Measurements from ENCODE around the gene TNFRSF8. TPM values are rescaled to one million over a fixed set of nuclear protein-coding genes. Genes with fewer than 3 reads are reported as not detected.

TNFRSF8 gene
- polyA plus RNA-seq, 1 donor: 0.34 TPM

GRCh38 chr1:12176298-12177118, 113.4 kb downstream of the TNFRSF8 start:
- DNase-seq: no peak

DNA sequence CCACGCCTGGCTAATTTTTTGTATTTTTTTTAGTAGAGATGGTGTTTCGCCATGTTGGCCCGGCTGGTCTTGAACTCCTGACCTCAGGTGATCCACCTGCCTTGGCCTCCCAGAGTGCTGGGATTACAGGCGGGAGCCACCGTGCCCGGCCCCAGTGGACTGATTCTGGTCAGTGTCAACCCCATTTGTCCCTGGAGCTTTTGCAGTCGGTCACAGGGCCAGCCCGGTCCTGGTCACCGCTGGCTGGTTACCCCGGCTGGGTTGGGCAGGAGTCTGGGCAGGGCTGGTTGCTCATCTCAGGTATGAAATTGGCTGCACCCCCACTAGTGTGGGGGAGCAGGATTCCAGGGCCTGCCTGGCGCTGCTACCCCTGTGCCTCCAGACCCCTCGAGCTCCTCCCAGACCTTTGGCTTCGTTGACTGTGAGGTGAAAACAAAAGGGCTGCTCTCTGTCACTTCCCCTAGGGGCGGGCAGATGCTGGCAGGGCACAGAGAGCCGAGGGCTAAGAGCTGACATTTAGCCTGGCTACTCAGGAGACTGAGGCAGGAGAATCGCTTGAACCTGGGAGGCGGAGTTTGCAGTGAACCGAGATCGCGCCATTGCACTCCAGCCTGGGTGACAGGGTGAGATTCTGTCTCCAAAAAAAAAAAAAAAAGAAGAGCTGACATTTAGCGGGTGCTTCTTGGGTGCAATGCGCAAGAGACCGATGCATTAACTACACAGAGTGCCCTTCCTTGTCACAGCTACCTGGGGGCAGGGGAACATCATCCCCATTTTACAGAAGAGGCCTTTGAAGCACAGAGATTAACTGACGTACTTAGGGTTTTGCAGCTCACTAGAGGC, 114.3 kb downstream of the TNFRSF8 start:
- no peak for DNase-seq

DNA sequence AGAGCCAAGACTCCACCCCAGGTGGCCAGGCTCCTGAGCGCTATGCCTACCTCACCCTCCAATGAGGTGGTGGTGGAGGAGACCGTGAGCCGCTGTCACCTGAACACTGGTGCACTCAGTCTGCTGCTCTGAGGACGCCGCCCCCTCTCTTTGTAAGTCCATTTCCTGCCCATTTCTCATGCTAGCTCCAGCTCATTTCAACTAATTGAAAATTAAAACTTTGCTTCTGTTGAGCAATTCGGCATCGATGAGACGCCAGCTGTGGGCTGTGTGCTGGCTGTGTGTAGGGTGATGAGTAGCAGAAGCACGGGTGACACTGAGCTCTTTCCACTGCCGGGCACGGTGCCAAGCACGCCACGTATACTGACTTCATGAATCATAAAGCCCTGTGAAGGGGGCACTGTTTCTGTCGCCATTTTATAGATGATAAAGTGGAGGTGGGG, 114.9 kb downstream of the TNFRSF8 start:
- no peak for DNase-seq

DNA sequence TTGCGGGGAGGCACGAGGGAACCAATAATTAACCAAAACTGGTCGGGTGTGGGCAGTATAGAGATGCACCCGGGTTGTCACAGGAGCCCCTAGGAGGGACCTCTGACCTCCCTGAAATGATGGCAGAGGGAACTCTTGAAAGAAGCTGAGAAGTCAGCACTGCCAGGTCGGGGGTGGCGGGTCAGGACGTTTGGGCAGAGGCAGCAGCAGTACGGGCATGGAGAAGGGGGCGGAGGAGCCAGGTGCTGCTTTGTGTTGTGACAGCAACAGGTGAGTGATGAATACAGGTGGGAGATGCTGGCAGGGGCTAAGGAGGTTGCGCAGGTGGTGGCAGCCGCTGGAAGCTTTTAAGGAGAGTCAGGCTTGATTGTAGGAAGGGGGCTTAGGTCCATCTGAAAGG, 115.4 kb downstream of the TNFRSF8 start:
- no peak for DNase-seq

GRCh38 chr1:12179111-12179519, 116.0 kb downstream of the TNFRSF8 start:
- DNase-seq: no peak

DNA sequence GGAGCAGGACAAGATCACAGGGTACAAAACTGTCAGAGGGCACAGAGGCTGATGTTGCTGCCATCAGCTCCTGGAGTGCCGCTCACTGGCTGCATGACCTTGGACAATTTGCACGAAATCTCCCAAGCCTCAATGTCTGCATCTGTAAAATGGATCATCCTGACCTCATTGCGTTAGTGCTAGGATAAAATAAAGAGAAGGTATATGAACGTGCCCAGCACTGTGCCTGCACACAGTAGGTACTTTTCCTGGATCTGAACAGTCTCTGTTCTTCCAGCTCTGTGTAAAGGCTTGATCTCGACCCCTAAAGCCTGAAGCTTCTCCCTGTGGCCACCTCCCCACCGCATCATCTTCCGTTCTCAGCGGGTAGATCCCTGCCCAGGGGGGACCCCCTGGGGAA, 116.6 kb downstream of the TNFRSF8 start:
- no peak for DNase-seq

DNA sequence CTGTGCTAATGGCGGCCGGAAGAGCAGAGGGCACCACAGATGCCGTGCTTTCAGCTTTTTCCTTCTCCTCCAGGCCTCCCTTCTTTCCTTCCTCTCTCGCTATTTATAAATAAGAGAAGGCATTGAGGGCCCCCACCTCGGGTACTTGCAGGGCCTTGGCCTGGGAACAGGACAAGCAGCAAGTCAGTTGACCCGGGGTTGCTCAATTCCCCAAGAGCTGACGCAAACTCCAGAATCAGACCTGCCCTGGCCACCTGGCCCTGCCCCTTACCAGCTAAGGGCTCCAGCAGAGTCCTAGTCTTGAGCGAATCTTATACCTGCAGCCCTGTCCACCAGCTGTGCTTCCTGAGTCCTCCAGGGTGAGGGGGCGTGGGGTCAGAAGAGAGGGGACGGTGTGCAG, 117.2 kb downstream of the TNFRSF8 start:
- no peak for DNase-seq

GRCh38 chr1:12180903-12181302, 117.8 kb downstream of the TNFRSF8 start:
- DNase-seq: no peak

GRCh38 chr1:12181568-12181967, 118.5 kb downstream of the TNFRSF8 start:
- no peak for DNase-seq

DNA sequence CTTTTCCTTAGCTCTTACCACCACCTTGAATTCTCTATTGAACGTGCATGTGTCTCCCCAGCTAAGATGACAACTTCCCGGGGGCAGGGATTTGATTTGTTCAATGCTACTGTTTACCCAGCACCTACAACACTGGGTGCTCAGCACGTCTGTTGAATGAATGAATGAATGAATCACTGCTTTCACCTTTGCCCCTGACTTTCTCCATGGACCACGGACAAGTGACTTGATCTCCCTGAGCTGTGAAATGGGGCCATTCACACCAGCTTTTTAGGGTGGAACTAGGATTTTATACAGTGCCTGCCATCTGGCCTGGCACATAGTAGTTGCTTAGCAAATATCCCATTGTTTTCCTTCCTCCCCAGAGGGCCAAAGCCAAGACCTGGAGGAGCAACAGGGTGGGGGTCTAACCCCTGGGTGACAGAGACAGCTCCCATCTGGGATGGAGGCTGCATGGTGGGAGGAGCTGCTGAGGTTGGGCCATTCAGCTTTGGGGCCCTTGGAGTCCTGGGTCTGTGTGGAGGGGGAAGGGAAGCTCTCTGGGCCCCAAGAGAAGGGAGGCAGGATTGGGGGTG, 119.4 kb downstream of the TNFRSF8 start:
- DNase-seq: no peak

DNA sequence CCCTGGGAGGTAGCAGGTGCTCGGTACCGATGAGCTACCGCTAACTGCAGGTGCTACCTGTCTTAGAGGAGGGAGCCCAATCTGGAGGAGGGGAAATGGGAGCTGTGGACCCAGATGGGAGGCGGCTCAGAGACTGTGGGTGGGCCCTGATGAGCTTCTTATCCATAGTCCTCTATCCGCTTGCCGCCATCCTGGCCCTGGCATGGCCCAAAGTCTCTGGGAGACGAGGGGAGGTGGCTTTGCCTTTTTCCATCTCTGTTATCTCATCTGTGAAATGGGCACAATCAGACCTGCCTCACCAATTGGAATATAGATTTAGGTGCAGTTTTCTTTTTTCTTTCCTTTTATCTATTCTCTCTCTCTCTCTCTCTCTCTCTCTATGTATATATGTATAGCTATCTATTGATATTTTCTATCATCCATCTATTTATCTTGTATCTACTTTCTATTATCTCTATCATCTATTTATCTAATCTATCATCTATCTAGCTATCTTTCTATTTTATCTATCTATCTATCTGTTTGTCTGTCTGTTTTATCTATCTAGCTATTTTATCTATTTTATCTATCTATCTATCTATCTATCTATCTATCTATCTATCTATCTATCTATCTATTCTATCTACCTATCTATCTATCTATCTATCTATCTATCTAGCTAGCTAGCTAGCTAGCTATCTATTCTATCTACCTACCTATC, 120.1 kb downstream of the TNFRSF8 start:
- no peak for DNase-seq

GRCh38 chr1:12184008-12184681, 121.0 kb downstream of the TNFRSF8 start:
- peak; percentile 69 for DNase-seq

GRCh38 chr1:12185036-12185917, 122.2 kb downstream of the TNFRSF8 start:
- DNase-seq: no peak

DNA sequence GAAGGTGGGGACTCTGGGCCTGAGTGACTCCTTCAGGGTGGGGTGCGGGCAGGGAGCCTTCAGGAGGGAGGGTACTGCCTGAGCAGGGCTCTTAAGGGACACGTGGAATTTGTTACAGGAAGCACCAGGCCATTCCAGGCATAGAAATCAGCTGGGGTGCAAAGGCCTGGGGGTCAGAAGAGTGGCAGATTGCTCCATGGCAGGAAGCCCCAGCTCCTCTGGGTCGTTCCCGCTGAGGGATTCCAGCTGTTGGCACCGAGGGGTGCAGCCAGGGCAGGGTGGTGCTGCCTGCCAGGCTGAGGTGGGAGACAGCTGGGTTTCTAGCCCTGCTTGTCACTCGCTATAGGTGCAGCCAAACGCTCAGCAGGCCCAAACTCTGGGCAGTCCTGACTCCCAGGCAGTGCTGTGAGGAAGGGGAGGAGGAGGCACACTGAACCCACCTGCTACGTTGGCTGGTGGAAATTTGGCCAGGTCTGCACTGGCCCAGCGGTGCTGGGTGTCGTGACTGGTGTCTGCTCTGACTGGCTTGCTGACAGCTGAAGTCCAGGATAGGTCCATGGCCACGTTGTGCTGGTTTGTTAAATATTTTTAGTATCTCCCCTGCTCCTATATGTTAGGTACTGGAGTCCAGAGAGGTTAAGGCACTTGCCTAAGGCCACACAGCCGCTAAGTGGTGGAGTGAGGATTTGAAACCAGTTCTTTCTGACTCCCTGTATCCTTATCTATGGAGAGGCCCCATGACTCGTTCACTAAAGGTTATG, 123.0 kb downstream of the TNFRSF8 start:
- no peak for DNase-seq

- DNase-seq: no peak
These were observed 123.5 kb downstream of the TNFRSF8 start for GRCh38 chr1:12186679-12186985.

- DNase-seq: no peak
These were observed 125.0 kb downstream of the TNFRSF8 start for GRCh38 chr1:12188115-12188514.

GRCh38 chr1:12188657-12189327, 125.7 kb downstream of the TNFRSF8 start:
- DNase-seq: no peak

DNA sequence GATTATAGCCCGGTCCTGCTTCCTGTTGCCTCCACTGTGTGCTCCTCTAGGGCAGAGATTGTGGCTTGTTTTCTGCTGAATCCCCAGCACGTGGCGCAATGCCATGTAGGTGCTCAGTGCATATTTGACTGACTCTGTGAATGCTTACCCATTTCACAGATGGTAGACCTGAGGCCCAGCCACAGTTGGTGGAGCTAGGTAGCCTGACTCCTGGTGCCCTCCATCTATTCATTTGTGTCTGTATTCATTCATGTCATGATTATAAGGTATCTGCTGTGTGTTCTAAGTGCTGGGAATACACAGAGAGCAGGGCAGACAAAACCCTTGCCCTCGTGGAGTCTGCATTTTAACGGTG, 126.2 kb downstream of the TNFRSF8 start:
- no peak for DNase-seq

- DNase-seq: no peak
These were observed 128.3 kb downstream of the TNFRSF8 start for GRCh38 chr1:12191242-12192032.
